Measurements from ENCODE around the gene UPK3BL1.
A peak's percentile ranks its signal among the peaks of the same experiment; 100 is the strongest.
"Not testable (repeated sequence)": the region's sequence is repeated elsewhere in the genome, so short reads cannot be mapped to it uniquely, and the experiment has no call there.

The UPK3BL1 gene

DNA sequence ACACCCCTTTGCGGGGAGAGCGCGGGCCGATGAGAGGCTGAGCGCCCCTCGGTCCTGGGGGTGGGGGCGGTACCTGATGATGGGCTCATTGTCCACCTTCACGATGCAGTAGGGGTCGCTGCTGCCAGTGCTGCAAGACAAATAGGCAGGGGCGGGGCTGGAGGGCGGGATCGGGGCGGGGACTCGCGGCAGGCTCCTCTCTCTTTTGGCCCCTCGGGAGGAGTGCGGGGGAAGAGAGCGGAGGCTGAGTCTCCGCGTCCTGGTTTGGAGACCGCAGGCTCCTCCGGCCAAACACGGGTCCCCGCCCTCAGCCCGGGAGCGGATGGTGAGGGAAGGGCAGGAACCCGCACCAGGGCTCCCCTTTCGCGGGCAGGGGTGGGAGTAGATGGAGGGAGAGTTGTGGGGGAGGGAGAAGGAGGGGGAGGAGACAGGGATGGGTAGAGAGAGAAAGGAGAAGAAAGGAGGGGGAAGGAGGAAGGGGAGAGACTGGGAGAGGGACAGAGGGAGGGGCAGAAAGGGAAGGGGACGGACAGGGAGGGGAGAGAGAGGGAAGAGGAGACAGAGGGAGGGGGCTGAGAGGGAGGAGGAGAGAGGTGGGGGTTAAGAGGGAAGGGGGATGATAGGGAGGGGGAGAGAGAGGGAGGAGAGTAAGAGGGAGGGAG lies 31.4 kb downstream of the UPK3BL1 start:
- H3K27me3 Mint-ChIP-seq, H3K27ac Mint-ChIP-seq, H3K36me3 Mint-ChIP-seq, DNase-seq, H3K4me1 Mint-ChIP-seq, H3K9me3 Mint-ChIP-seq, CTCF ChIA-PET, H3K4me3 Mint-ChIP-seq: not testable (repeated sequence)

DNA sequence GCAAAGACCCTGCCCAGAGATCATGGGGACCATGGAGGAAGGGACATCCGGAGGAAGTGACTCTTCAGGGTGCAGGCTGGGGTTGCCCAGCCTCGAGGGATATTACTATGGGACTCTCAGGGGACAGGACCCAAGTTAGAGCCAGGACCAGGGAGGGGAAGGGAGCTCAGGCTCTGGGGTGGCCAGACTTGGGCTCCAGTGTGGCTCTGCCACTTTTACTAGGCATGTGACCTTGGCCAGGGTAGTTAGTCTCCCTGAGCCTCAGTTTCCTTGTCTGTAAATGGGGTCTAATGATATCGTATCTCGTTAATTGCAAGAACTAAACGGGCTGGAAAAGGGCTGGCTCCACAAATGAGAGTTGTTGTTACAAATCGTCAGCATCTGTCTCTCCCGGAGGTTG lies 32.1 kb downstream of the UPK3BL1 start:
- H3K4me1 Mint-ChIP-seq, H3K4me3 Mint-ChIP-seq, H3K27me3 Mint-ChIP-seq, H3K9me3 Mint-ChIP-seq, H3K27ac Mint-ChIP-seq, H3K36me3 Mint-ChIP-seq, DNase-seq, CTCF ChIA-PET: not testable (repeated sequence)

DNA sequence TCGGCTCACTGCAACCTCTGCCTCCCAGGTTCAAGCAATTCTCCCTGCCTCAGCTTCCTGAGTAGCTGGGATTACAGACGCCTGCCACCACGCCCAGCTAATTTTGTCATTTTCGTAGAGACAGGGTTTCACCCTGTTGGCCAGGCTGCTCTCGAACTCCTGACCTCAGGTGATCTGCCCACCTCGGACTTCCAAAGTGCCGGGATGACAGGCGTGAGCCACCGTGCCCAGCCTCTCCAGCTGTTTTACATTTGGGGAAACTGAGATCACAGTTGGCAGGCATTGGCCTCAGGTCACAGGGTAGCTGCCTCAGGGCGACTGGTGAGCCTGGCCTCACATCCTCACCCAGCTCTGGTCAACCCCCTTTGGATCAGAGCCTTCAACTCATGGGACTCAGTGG lies 32.9 kb downstream of the UPK3BL1 start:
- H3K27ac Mint-ChIP-seq, H3K27me3 Mint-ChIP-seq, H3K36me3 Mint-ChIP-seq, H3K4me3 Mint-ChIP-seq, H3K4me1 Mint-ChIP-seq, H3K9me3 Mint-ChIP-seq, CTCF ChIA-PET, DNase-seq: not testable (repeated sequence)

DNA sequence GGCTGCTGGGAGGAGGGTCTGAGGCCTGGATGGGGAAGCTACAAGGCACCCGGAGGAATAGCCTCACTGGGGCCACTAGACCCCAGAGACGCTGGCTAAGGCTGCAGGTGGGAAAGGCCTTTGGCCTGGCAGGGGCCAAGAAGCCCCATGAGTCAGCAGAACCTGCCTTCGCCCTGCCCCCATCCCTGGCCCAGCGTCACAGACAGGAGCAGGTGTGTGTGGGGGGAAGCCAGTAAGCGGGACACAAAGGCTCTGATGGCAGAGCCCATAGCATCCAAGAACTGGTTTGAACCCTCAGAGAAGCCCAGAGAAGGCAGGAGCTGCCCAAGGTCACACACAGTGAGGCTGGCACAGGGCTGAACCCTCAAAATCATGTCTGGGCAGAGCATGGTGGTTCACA lies 35.7 kb downstream of the UPK3BL1 start:
- H3K36me3 Mint-ChIP-seq, CTCF ChIA-PET, H3K9me3 Mint-ChIP-seq, H3K4me3 Mint-ChIP-seq, H3K27ac Mint-ChIP-seq, H3K27me3 Mint-ChIP-seq, H3K4me1 Mint-ChIP-seq, DNase-seq: not testable (repeated sequence)

DNA sequence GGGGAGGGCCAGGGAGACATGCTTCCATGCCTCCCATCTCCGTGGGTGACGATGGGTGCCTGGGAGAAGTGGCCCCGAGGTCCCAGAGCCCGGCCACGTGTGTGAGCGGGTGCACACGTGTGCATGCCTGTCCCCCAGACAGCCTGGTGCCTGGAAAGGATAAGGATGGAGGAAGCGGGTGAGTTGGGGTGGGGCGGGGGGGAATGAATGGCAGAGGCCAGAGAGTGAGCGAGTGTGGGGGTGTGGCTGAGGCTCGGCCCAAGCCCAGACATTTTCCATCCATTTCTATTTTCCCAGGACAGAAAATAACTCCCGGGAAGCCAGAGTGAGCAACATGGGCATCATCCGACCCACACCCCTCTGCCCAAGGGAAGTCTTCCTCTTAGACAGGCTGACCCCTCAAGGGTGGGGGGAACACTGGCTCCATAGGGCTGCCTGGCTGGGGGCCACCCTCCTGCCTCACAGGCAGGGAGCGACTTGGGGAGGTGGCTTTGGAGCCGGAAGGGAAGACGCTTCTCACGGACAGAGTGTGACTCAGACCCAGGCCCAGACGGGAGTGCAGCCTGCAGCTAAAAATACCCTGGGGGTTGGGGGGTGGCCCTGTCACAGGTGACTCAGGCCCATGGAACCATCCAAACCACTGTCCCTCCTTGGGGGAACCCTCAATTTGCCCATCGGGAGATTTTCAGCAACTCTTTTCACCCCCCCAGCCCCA lies 38.0 kb downstream of the UPK3BL1 start:
- H3K27me3 Mint-ChIP-seq, H3K4me3 Mint-ChIP-seq, H3K27ac Mint-ChIP-seq, CTCF ChIA-PET, H3K9me3 Mint-ChIP-seq, H3K36me3 Mint-ChIP-seq, DNase-seq, H3K4me1 Mint-ChIP-seq: not testable (repeated sequence)

DNA sequence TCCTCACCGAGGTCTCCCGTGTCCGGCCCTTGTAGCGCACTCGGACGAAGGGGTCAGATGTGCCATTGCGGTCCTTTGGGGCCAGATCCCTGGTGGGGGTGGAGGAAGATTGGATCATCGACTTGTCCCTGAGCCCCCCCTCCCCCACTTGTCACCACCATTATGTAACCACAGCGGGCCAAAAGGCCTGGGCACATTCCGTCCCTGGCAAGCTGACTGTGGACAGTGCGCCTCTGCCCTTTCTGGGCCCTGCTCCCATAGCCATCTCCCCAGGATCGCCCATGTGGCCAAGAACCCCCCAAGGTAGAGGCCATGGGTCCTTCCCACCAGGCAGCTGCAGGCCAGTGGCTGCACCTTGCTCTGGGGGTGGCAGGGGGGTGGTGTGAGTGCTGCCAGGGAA lies 40.3 kb downstream of the UPK3BL1 start:
- DNase-seq, H3K9me3 Mint-ChIP-seq, H3K36me3 Mint-ChIP-seq, H3K4me1 Mint-ChIP-seq, H3K4me3 Mint-ChIP-seq, H3K27me3 Mint-ChIP-seq, CTCF ChIA-PET, H3K27ac Mint-ChIP-seq: not testable (repeated sequence)

DNA sequence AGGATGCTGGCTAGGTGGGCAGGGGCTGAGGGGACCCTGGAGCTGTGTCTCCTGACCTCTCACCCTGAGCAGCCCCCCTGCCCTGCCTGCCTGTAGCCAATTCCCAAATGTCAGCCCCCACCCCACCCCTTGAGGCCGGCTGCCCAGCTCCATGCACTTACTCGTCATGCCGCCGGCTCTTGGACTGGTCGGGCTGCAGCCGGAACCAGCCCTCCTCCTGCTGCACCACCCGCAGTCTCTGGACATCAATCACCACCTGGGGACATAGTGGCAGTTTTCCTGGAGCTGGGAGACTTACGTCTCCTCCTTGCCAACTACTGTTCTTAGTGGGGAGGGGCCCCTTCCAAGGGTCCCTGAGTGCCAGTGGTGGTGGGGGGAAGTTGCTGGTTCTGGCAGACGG lies 42.9 kb downstream of the UPK3BL1 start:
- H3K9me3 Mint-ChIP-seq, DNase-seq, H3K4me3 Mint-ChIP-seq, CTCF ChIA-PET, H3K36me3 Mint-ChIP-seq, H3K27ac Mint-ChIP-seq, H3K4me1 Mint-ChIP-seq, H3K27me3 Mint-ChIP-seq: not testable (repeated sequence)

DNA sequence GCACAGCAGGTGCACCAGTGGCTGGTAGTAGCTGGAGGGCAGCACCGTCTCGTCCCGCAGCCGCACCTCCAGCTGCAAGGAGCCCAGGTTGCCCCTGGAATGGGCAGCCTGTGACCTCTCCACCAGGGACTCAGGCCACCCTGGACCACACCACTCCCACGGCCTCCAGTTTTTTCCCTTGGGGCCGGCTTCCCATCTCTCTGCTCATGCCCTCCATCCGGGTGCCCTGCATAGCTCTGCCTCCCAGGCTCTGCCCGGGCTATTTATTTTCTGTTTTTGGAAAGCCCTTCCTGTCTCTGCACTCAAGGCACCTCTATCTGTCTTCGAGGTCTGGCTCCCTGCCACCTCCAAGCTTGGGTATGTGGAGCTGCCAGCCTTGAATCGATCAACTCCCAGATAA lies 46.6 kb downstream of the UPK3BL1 start:
- H3K27me3 Mint-ChIP-seq, H3K4me1 Mint-ChIP-seq, DNase-seq, H3K27ac Mint-ChIP-seq, H3K36me3 Mint-ChIP-seq, H3K4me3 Mint-ChIP-seq, H3K9me3 Mint-ChIP-seq, CTCF ChIA-PET: not testable (repeated sequence)

DNA sequence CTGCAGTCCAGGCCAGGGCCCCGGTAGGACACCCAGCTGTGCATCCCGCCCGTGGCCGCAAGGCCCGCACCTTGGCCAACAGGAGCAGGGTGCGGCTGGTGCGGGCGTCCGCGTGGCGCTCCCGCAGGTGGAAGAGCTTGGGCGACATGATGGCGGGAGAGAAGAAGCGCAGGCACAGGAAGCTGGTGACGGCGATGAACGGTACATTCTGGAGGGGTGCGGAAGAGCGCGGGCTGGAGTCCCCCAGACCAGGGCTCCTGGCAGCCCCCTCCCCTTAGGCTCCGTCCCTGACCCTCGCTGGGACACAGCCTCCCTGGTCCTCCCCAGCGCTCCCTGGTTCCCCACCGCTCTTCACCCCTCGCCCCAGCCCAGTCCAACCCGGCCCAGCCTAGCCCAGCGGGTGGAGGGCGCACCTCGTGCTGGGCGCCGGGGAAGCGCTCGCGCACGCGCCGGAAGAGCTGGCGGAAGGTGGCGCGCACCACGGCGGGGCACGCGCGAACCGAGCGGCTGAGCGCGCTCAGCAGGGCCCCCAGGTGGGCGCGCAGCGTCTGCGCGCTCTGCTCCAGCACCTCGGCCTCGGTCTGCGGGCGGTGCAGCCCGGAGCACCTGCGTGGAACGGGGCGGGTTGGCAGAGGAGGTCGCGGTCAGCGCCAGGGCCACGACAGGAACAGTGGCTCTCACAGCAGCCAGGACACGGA lies 48.8 kb downstream of the UPK3BL1 start:
- H3K4me3 Mint-ChIP-seq, H3K27me3 Mint-ChIP-seq: not testable (repeated sequence)

DNA sequence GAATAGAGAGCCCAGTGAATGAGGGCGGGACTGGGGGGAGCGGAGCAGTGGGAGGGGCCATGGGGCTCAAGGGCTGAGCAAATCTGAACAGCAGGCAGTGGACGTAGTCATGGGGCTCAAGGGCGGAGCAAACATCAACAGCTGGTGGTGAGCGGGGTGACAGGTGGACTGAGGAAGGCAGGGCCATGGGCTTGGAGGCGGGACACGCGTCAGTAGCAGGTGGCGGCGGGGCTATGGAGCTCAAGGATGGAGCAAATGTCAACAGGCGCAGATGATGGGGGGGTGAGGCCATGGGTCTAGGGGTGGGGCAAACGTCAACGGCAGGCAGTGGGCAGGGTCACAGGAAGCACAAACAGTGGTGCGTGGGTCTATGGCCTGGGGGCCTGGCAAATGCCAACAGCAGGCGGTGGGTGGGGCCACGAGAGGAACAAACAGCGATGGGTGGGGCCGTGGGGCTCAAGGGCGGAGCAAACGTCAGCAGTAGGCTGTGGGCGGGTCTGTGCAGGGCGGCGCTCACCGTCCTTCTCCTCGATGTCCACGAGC lies 50.0 kb downstream of the UPK3BL1 start:
- H3K36me3 Mint-ChIP-seq, H3K27ac Mint-ChIP-seq, H3K4me3 Mint-ChIP-seq, CTCF ChIA-PET, H3K4me1 Mint-ChIP-seq, H3K27me3 Mint-ChIP-seq, H3K9me3 Mint-ChIP-seq: not testable (repeated sequence)
- peak; percentile 58 for DNase-seq

More for the DNA sequence above, 48.8 kb downstream of the UPK3BL1 start:
- DNase-seq, H3K9me3 Mint-ChIP-seq, H3K27ac Mint-ChIP-seq, CTCF ChIA-PET, H3K36me3 Mint-ChIP-seq, H3K4me1 Mint-ChIP-seq: not testable (repeated sequence)

DNA sequence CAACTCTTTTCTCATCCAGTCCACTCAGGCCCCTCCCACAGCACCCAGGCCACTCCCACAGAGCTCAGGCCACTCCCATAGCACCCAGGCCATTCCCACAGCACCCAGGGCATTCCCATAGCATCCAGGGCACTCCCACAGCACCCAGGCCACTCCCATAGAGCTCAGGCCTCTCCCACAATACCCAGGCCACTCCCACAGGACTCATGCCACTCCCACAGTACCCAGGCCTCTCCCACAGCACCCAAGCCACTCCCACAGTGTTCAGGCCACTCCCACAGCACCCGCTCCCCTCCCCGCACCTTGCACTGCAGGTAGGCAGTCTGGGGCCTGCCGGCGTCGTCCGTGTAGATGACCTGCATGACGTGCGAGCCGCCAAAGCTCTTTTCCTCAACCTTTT lies 52.7 kb downstream of the UPK3BL1 start:
- H3K27ac Mint-ChIP-seq, DNase-seq, H3K4me3 Mint-ChIP-seq, H3K36me3 Mint-ChIP-seq, H3K9me3 Mint-ChIP-seq, H3K4me1 Mint-ChIP-seq, H3K27me3 Mint-ChIP-seq, CTCF ChIA-PET: not testable (repeated sequence)

Data from activated naive CD4-positive, alpha-beta T cell treated with anti-CD3 and anti-CD28 coated beads, Interleukin-2, amount 10 ng/mL, durations not matched to agents 7 days and 5 days (primary cell).